NCI-H2029 treated with DMSO at 0.1 percent for 48 hours (cell line): ENCODE data around the gene KCTD12.

Experiments used
- DNase-seq: peaks from one replicate; lab custom pipeline; 2025; lab: John Stamatoyannopoulos, UW

KCTD12 gene

GRCh38 chr13:76887076-76887563, 915 bp upstream of the KCTD12 start:
- no peak for DNase-seq

- no peak for DNase-seq
Measured at GRCh38 chr13:76886005-76886291, 257 bp downstream of the KCTD12 start.

- no peak for DNase-seq
Measured at GRCh38 chr13:76885203-76886004, 801 bp downstream of the KCTD12 start.

DNA sequence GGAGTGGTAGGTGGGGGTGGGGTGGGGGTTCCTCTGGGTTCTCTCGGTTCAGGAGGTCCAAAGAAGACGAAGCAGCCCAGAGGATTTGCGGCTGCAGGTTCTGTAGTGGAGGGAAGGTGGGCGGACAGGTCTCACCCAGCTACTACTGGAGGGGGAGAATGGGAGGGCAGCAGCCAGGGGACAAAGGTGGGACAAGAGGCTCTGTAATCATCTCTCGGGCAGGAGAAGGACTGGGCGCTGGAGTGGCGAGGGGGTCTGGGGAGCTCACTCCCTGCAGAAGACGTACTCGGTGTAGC, 1.4 kb downstream of the KCTD12 start:
- no peak for DNase-seq

GRCh38 chr13:76884186-76884906, 1.9 kb downstream of the KCTD12 start:
- DNase-seq: peak; percentile 30

GRCh38 chr13:76883236-76883635, 3.0 kb downstream of the KCTD12 start:
- no peak for DNase-seq

DNA sequence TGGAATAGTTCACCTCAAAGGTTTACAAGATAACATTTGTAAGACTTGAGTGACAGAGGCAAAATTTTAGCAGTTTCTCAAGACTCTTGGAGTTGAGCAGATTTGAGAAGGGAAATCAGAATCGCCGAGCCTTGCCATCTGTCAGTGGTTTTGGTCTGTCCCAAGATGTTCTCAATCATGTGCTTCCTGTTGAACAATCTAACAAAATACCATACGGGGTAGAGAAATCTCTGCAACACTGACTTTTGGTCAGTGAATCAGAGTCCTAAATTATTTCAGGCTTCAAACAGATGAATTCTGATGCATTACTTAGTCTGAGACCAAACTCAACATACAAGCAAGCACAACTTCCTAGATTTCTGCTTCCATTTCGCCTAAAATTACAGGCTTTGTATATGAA, 3.8 kb downstream of the KCTD12 start:
- no peak for DNase-seq

- no peak for DNase-seq
Measured at GRCh38 chr13:76879883-76880270, 6.3 kb downstream of the KCTD12 start.

DNA sequence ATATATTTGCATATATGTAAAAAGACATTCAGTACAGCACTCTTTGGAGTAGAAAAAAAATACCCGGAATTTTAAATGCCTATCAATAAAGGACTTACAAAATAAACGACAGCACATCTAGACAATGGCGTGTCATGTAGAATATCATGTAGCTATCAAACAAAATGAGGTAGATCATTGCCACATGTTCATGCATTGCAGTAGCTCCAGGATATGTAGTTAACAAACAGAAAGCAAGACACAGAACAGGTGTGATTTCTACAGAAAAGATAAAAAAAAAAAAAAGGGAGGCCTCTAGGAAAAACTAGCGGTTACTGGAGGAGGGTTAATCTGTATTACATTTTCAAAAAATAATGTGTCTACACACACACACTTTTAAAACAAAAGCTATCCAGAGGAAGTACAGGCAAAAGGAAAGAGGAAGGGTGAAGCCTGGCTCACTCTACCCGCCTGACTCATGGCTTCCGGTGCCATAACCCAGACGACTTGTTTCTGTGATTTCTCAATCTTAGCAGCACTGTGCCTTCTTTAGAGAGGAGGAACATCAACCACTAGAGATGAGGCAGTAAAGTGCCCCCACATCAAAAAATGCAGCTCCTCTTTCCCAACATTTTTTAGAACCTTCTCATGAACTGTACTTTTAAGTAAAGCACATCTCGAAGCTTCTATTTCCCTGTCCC, 6.9 kb downstream of the KCTD12 start:
- DNase-seq: no peak

DNA sequence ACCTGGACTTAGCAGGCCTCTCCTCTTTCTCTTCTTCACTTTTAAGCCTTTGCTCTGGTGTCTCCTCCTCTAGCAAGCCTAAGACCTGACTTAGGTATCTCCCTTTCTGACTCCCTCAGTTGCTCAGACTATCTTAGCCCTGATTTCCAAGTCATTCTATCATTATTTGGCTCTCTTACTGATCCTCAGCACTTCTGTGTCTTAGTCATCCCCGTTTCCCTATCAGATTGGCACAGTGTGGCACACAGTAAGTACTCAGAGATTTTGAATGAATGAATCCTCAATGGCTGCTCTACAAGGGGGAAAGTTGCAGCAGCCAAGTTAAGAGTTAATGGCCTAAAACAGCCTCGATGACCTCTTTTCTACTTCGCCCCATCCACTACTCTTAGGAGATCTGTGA, 8.2 kb downstream of the KCTD12 start:
- DNase-seq: no peak

- no peak for DNase-seq
Measured at GRCh38 chr13:76875271-76875815, 10.9 kb downstream of the KCTD12 start.

GRCh38 chr13:76874479-76874878, 11.7 kb downstream of the KCTD12 start:
- no peak for DNase-seq

DNA sequence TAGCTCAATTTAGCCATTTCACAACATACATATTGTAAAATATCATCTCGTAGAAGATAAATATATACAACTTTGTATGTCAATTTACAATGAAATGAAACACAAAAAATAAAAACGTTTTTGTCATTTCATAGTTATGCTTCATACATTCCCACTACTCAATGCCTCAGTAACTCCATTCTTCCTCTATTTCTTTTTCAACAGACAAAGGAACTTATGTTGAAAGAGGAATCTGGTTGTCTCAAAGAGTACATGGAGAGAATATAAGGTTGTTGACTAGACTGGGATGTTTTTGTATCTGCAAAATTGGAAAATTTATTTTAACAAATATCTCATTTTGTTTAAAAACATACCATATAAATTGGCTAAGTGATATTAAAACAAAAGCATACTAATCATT, 12.8 kb downstream of the KCTD12 start:
- DNase-seq: no peak

- DNase-seq: no peak
Measured at GRCh38 chr13:76872675-76873074, 13.5 kb downstream of the KCTD12 start.

- DNase-seq: no peak
Measured at GRCh38 chr13:76871432-76871831, 14.8 kb downstream of the KCTD12 start.

- no peak for DNase-seq
Measured at GRCh38 chr13:76868371-76868770, 17.8 kb downstream of the KCTD12 start.

GRCh38 chr13:76865996-76866503, 20.2 kb downstream of the KCTD12 start:
- DNase-seq: no peak

GRCh38 chr13:76865109-76865508, 21.1 kb downstream of the KCTD12 start:
- no peak for DNase-seq

DNA sequence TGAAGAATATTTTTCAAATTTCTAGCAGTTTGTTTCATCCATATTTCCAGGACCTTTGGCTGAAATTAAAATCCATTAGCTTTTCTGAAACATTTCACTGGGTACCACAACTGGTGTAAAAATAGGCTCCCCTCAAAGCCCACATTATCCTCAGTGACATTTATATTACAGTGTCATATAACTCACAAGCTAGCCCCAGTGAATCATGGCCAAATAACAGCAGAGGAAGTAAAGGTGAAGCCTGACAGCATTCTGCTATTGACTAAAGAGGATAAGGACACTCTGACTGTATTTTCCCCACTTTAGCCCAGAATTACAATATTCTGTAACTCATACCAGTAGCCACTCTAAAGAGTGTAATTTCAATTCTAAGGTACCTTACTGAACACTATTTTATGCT, 21.9 kb downstream of the KCTD12 start:
- no peak for DNase-seq

- no peak for DNase-seq
Measured at GRCh38 chr13:76863022-76863421, 23.2 kb downstream of the KCTD12 start.

DNA sequence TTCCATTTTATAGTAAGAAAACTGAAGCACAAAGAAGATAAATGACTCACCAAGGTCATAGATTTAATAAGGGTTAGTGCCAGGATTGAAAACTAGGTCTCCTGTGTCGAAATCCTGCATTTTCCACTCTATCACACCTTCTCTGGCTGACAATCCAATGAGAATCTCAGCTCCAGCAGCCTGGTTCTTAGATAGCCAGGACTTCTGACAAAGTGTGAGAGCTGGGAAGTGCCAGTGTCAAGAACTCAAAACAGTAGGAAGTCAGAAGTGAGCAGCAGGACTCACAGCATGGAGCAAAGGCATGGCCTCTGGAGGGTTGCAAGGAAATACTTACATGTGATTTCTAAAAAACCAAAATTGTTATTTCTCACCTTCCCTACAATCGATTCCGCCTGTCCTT, 24.3 kb downstream of the KCTD12 start:
- DNase-seq: no peak

DNA sequence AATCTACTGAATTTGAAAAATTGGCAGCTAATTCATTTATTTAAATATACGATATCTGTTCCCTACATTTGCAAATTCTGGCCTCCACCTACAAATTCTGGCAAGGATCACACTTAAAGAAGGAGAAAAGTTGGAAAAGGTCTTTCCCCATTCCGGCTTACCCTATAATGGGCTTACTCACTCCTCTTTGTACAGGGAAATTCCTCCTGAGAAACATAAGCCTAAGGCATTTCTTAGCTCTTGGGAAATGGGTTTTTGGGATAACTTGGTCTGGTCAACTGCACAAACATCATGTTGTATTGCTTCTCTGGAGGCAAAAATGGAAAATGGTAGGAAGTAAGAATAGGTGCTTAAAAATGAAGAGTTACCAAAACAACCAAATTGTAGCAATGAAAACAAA, 25.5 kb downstream of the KCTD12 start:
- DNase-seq: no peak

DNA sequence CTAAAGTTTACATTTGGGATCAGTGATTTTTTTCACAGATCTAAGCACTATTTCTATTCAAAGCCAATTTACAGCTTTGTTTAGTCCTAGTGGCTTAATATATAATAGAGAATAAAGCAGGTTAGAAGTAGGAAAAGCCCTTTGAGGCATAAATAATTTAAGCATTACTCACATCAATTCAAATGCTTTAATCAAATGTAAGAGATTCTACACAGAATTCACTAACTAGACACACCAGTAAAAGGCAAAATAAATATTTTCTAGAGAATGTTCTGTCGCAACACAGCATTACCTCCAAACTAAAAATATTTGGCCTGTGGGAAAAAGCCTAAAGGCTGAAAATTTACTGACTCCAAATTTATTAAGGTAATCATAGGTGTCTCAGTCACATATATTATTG, 31.3 kb downstream of the KCTD12 start:
- DNase-seq: no peak
